RWPE2 (cell line): ENCODE data around the gene RNF215.

Experiments used
- ATAC-seq: fragments of 200-7000 bp; cut with Tn5 transposase; 3 replicates; pipeline ENCODE4 v1.9.1; 2021; ENCODE audit warnings: low read depth
- DNase-seq: peaks from one replicate; pipeline ENCODE4 v3.0.0-alpha.2; 2020; ENCODE audit warnings: low spot score
- H3K27ac ChIP-seq: fragments of 450-650 bp; 2 replicates; pipeline ENCODE4 v1.5.1; 2017; ENCODE audit warnings: mild to moderate bottlenecking; ENCODE audit not compliant: poor library complexity, severe bottlenecking
- H3K27me3 ChIP-seq: fragments of 250-450 bp; sonication (Bioruptor Pico); 2 replicates; pipeline ENCODE4 v1.5.1; 2021; ENCODE audit warnings: mild to moderate bottlenecking, moderate library complexity; ENCODE audit not compliant: insufficient read depth, poor library complexity, severe bottlenecking
- H3K36me3 ChIP-seq: fragments of 250-450 bp; sonication (Bioruptor Pico); 2 replicates; pipeline ENCODE4 v1.5.1; 2020; ENCODE audit warnings: low read depth, mild to moderate bottlenecking, moderate library complexity
- H3K4me1 ChIP-seq: fragments of 250-450 bp; sonication (Bioruptor Pico); 2 replicates; pipeline ENCODE4 v1.5.1; 2021; ENCODE audit warnings: mild to moderate bottlenecking, moderate library complexity; ENCODE audit not compliant: insufficient read depth, poor library complexity, severe bottlenecking
- H3K4me3 ChIP-seq: fragments of 250-450 bp; sonication (Bioruptor Pico); 2 replicates; pipeline ENCODE4 v1.5.1; 2021; ENCODE audit warnings: mild to moderate bottlenecking, moderate library complexity; ENCODE audit not compliant: severe bottlenecking
- H3K9me3 ChIP-seq: fragments of 250-450 bp; sonication (Bioruptor Pico); 2 replicates; pipeline ENCODE4 v1.5.1; 2021; ENCODE audit warnings: mild to moderate bottlenecking, moderate library complexity; ENCODE audit not compliant: severe bottlenecking
- TF ChIP-seq, protein P1 (sequence below): fragments of 450-650 bp; IDR thresholded peaks from one replicate; pipeline ENCODE4 v1.5.1; 2017; ENCODE audit warnings: mild to moderate bottlenecking, moderate library complexity; ENCODE audit not compliant: poor library complexity, severe bottlenecking

Gene RNF215

DNA sequence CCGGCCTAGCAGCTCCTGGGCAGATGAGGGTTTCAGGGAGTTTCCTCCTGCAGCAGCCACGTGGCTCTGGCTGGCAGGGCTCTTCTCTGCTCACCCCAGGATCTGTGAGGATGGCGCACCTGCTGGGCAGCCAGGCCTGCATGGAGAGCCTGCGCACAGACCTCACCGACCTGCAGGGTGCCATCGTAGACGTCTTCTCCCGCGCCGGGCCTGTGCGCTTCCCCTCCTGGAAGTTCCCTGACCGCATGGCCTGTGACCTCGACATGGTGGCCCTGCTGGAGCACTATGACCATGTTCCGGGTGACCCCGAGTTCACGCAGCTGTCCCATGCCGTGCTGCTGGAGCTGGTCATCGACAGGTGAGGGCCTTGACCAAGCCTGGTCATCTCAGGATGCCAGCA, 21.3 kb downstream of the RNF215 start:
- DNase-seq (no peak), ATAC-seq (no peak)
- Histone ChIP-seq H3K4me3 (no peak overlapping the region), H3K36me3 (no peaks in the 10 kb centered on the region), H3K27me3 (no peaks in the 10 kb centered on the region), H3K4me1 (no peaks in the 10 kb centered on the region), H3K9me3 (no peaks in the 10 kb centered on the region), H3K27ac (no peak overlapping the region)
- TF ChIP-seq, protein P1, sequence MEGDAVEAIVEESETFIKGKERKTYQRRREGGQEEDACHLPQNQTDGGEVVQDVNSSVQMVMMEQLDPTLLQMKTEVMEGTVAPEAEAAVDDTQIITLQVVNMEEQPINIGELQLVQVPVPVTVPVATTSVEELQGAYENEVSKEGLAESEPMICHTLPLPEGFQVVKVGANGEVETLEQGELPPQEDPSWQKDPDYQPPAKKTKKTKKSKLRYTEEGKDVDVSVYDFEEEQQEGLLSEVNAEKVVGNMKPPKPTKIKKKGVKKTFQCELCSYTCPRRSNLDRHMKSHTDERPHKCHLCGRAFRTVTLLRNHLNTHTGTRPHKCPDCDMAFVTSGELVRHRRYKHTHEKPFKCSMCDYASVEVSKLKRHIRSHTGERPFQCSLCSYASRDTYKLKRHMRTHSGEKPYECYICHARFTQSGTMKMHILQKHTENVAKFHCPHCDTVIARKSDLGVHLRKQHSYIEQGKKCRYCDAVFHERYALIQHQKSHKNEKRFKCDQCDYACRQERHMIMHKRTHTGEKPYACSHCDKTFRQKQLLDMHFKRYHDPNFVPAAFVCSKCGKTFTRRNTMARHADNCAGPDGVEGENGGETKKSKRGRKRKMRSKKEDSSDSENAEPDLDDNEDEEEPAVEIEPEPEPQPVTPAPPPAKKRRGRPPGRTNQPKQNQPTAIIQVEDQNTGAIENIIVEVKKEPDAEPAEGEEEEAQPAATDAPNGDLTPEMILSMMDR: no peak

DNA sequence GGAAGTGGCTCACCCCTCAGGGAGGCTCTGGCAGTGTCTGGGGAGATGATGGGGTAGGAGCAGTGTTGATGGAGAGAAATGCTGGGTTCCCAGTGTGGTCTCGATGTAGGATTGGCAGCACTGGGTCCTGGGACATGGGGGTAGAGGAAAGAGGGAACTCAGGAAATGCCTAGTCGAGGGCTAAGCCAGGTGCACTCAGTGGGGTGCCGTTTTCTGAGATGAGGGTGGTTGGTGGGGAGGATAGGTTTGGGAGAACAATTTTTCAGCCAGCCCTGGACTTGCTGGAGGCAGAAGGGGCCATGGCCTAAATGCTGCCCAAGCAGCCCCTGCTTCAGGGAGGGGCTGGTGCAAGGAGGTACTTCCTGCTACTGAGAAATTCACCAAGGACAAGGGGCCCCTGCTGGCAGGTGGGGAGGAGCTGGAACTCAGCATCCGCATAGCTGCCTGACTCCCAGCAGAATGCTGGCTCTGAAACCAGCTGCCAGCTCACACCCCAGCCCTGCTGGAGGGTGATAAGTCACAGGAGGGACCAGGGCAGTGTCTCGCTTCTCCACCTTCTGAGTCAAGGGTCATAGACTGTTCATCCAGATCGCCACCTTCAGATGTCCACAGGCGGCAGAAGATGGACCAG, 24.4 kb downstream of the RNF215 start:
- Histone ChIP-seq H3K36me3 (no peaks in the 10 kb centered on the region), H3K4me3 (no peak overlapping the region), H3K4me1 (no peaks in the 10 kb centered on the region), H3K27ac (no peak overlapping the region), H3K27me3 (no peaks in the 10 kb centered on the region), H3K9me3 (no peaks in the 10 kb centered on the region)
- no peak for DNase-seq
- no peak; the same call in 2 of the 3 replicates for ATAC-seq
- TF ChIP-seq, protein P1: no peak

- TF ChIP-seq, protein P1: no peak
- H3K4me1 ChIP-seq: no peaks in the 10 kb centered on the region
- H3K36me3 ChIP-seq: no peaks in the 10 kb centered on the region
- H3K27me3 ChIP-seq: no peaks in the 10 kb centered on the region
- no peak overlapping the region for H3K27ac ChIP-seq
- no peak for DNase-seq
- H3K9me3 ChIP-seq: no peaks in the 10 kb centered on the region
- no peak for ATAC-seq
- H3K4me3 ChIP-seq: no peak overlapping the region
These were observed 25.1 kb downstream of the RNF215 start for GRCh38 chr22:30361916-30362650.

- no peak overlapping the region for H3K27ac ChIP-seq
- no peak for ATAC-seq
- peaks cover 12% of the 10 kb centered on the region; the same call in 1 of the 2 replicates for H3K36me3 ChIP-seq
- DNase-seq: no peak
- TF ChIP-seq, protein P1: no peak
- no peaks in the 10 kb centered on the region for H3K9me3 ChIP-seq
- H3K4me1 ChIP-seq: peaks cover 5% of the 10 kb centered on the region
- H3K4me3 ChIP-seq: no peak overlapping the region
- no peaks in the 10 kb centered on the region for H3K27me3 ChIP-seq
These were observed 28.7 kb downstream of the RNF215 start for GRCh38 chr22:30358541-30358940.
